ENCODE data around the gene NDUFA8.

Gene NDUFA8

DNA sequence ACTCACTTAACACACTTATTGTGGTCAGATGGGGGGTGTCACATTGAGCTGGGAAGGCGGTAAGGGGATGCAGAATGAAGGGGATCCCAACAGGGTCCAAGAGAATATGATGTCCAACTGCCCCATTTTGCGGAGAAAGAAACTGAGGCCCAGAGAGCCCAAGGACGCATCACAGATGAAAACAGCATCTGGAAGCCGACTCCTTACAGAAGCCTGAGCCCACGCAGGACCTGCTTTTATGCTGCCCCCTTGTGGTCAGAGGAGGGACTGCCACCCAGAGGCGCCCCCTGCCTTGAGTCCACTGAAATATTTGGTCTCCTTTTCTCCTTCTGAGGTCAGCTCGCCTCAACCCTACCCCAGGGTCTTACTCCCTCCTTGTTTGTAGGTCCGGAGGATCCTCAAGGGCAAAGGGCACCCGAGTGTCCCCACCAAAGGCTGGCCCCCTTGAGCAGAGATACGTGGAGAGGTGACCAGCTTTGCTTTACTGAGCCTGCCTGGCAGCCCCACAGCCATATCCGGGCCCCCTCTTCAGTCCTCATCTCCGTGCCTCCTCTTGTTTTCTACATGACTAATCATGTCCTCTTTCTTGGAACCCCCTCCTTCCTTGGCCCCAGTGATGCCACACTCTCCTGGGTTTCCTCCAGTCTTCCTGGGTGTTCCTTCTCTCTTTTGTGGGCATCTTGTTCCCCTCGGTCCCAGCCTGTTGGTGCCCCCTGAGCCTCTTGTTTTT, 36.5 kb downstream of the NDUFA8 start:
- DNase-seq (ENCODE audit: low read depth): no peak
- no peak overlapping the region for H3K4me3 ChIP-seq (ENCODE audit: low read depth, low read length)
- TF ChIP-seq, protein P1, sequence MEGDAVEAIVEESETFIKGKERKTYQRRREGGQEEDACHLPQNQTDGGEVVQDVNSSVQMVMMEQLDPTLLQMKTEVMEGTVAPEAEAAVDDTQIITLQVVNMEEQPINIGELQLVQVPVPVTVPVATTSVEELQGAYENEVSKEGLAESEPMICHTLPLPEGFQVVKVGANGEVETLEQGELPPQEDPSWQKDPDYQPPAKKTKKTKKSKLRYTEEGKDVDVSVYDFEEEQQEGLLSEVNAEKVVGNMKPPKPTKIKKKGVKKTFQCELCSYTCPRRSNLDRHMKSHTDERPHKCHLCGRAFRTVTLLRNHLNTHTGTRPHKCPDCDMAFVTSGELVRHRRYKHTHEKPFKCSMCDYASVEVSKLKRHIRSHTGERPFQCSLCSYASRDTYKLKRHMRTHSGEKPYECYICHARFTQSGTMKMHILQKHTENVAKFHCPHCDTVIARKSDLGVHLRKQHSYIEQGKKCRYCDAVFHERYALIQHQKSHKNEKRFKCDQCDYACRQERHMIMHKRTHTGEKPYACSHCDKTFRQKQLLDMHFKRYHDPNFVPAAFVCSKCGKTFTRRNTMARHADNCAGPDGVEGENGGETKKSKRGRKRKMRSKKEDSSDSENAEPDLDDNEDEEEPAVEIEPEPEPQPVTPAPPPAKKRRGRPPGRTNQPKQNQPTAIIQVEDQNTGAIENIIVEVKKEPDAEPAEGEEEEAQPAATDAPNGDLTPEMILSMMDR (IDR thresholded peaks at IDR 0.05; ENCODE audit: low read depth, low read length, missing control alignments): peak; percentile 98

DNA sequence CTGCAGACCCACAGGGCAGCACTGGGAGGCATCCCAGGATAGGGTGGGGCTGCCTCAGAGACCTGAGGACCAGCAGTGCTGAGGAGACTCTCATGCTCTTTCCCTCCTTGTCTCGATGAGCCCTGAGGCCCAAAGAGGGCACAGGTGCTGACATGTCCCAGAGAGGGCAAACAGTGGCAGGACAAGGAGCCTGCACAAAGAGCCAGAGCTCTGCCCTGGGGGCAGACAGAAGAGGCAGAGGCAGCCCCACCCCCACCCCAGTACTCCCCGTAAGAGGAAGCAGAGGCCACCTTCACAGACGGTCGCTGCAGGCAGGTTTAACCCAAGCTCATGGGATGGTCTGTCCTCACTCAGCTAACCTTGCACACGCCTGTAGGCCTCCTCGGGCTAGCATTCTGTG, 37.1 kb downstream of the NDUFA8 start:
- TF ChIP-seq, protein P1 (IDR thresholded peaks at IDR 0.05; ENCODE audit: low read depth, low read length, missing control alignments): no peak
- no peak overlapping the region for H3K4me3 ChIP-seq (ENCODE audit: low read depth, low read length)
- DNase-seq (ENCODE audit: low read depth): no peak

DNA sequence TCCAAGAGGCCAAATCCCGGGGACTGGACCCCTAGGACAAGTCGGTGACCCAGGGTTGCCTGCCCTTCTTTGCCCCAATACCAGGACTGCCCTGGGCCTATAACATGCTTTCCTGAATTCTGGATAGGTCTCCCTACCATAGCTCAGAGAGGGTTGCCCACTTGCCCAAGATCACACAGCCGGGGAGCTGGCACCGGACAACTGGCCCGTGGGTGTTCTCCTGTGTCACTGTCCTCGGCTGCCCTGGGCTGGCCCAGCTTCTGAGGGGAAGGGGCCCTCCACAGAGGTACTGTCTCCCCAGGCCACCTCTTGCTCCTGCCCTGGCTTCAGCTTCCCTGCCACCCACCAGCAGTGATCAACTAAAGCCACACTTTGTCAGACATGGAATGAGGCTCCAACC, 37.6 kb downstream of the NDUFA8 start:
- TF ChIP-seq, protein P1 (IDR thresholded peaks at IDR 0.05; ENCODE audit: low read depth, low read length, missing control alignments): no peak
- no peak for DNase-seq (ENCODE audit: low read depth)
- H3K4me3 ChIP-seq (ENCODE audit: low read depth, low read length): no peak overlapping the region

DNA sequence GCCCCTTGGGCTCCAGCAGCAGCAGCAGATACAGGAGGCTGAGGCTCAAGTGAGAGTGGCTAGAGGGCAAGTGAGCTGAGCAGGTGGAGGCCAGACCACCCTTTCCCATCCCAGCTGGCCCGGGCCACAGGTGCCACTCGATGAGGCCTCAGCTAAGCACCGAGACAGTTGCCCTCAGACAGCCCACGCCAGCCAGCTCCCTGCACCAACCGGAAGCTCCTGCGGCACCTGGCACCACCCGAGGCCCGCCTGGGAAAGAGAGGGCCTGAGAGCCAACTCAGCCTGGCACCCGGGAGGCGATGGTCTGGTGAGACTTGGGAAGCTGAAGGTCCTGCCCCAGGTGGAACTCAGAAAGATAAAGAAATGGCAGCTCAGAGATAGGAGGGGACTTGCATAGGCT, 38.2 kb downstream of the NDUFA8 start:
- no peak for DNase-seq (ENCODE audit: low read depth)
- H3K4me3 ChIP-seq (ENCODE audit: low read depth, low read length): no peak overlapping the region
- TF ChIP-seq, protein P1 (IDR thresholded peaks at IDR 0.05; ENCODE audit: low read depth, low read length, missing control alignments): no peak

DNA sequence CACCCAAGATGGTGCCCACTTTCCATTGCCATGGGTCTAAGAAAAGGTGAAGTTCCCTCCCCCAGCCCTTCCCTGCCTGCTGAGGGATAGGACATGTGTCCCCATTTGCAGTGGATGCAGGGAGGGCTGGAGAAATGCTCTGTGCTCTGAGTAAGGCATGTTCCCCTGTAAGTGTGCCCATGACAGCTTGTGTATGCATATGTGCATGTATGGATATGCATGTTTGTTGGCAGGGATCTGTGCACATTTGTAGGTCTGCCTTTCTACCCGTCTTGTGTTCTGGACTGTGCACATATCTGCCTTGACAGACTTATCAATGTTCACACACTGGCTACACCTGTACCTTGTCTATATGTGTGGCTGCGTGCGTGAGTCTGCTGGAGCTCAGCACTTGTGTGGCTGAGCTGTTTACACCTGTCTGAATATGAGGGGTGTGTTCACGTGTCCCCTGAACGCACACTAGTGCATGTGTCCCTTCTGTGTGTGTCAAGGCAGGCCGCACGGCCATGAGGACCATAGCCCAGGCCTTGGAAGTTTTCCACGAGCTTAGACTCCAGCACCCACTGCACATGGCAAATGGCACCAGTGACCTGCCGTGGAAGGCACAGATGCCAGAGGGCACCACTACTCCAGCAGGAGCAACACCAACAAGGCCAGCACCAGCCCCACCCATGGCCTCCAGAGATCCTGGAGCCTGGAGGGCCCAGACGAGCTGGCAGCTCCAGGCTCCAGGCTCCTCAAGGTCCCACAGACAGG, 39.1 kb downstream of the NDUFA8 start:
- no peak for DNase-seq (ENCODE audit: low read depth)
- TF ChIP-seq, protein P1 (IDR thresholded peaks at IDR 0.05; ENCODE audit: low read depth, low read length, missing control alignments): no peak
- no peak overlapping the region for H3K4me3 ChIP-seq (ENCODE audit: low read depth, low read length)

DNA sequence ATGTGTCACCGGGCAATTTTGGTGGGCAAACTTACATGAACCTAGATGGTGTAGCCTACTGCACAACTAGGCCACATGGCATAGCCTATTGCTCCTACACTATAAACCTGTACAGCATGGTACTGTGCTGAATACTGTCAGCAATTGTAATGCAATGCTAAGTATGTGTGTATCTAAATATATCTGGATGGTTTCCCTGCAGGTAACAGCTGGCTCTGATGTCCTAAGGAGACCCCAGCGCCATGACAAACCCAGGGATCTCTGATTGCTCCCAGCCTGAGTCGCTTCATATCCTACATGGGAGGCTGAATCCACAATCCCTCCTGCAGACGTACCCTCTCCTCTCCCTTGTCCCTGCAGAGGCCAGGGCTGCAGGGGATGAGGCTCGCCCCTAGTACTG, 39.9 kb downstream of the NDUFA8 start:
- no peak for DNase-seq (ENCODE audit: low read depth)
- TF ChIP-seq, protein P1 (IDR thresholded peaks at IDR 0.05; ENCODE audit: low read depth, low read length, missing control alignments): no peak
- H3K4me3 ChIP-seq (ENCODE audit: low read depth, low read length): no peak overlapping the region
